Effector CD8-positive, alpha-beta T cell (primary cell): Measurements from ENCODE around the gene GRHL1.
"Not testable (repeated sequence)": the region's sequence is repeated elsewhere in the genome, so short reads cannot be mapped to it uniquely, and the experiment has no call there.

Experiments
- DNase-seq: peaks from one replicate; lab custom pipeline; 2025; lab: John Stamatoyannopoulos, UW

The GRHL1 gene

DNA sequence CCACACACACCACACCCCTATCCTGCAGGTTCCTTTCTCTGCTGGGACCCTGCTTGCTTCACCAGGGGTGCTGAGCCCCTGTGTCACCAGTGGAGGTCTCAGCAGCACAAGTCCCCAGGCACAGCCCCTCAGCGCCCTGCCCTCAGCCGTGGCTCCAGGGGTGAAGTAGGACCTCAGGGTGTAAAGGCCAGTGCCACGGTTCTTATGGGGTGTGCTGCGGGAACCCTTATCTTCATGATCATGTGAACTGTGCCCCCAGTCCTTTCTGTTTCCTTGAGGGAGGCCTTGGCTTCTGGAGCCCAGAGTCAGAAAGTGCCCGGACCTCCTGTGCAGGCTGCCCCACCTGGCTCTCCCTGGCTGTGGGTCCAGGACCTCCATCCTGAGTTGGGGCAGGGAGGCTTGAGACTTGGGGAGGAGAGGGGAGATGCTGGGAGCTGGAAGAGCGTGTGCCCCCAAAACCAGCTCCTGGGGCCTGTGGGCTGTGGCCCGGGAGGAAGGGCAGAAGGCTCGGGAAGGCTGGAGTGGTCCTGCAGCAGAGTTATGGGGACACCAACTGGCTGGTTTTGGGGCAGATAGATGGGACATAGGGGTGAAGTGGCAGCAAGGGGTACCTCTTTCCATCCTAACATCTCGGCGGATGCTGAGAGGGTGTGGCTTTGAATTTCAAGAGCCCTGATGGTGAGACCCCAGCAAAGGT lies 71.6 kb downstream of the GRHL1 start:
- no peak for DNase-seq

- DNase-seq = no peak
Observed at GRCh38 chr2:10026940-10027569, 75.6 kb downstream of the GRHL1 start.

DNA sequence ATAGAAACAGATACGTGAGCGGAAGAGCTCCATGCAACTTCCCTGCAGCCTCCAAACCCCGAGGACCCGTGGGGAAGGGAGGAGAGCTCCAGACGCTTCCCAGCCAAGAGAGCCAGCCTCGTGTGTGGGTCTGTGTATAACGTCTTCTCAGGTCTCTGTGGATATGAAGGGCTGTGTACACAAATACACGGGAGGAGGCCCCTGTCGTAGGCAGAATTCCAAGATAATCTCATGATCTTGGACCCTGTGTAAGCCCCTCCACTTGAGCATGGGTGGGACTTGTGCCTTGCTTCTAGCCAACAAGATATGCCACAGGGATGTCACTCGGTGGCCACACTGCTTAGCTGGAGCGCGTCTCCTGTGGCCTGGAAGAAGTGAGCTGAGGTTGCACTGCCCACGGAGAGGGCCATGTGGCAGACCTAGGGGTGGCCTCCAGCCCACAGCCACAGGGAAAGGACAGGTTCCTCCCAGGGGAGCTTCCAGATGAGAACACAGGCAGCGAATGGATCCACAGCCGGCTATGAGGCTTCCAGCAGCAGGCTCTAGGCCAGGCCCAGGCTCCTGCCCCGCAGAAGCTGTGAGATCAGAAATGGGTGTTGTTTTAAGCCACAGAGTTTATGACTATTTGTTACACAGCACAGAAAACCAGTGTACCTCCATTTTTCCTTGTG lies 76.3 kb downstream of the GRHL1 start:
- no peak for DNase-seq

DNA sequence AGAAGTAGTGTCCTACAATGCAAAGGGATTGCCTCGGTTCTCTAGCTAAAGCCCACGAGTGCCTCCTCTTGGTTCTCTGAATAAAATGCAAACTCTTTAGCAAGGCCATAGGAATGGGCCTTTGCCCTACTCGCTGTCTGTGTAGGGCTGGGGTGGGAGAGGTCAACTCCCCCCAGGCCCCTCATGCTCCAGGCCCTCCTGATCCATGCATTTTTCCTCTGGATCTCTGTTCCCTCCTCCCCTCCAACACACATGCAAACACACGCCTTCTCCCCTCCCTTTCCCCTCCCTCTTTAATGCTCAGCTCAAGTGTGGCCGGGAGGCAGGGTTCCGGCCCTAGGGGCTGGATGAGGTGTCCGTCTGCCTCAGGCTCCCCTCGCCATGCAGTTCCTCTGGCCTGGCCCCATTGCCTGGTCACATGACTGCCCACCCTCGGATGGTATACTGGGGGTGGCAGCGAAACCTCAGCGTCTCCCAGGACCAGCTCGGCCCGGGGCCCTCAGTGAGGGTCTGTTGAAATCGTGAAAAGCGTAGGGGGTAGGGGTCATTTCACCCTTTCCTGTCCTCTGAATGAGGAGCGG lies 77.0 kb downstream of the GRHL1 start:
- no peak for DNase-seq

DNA sequence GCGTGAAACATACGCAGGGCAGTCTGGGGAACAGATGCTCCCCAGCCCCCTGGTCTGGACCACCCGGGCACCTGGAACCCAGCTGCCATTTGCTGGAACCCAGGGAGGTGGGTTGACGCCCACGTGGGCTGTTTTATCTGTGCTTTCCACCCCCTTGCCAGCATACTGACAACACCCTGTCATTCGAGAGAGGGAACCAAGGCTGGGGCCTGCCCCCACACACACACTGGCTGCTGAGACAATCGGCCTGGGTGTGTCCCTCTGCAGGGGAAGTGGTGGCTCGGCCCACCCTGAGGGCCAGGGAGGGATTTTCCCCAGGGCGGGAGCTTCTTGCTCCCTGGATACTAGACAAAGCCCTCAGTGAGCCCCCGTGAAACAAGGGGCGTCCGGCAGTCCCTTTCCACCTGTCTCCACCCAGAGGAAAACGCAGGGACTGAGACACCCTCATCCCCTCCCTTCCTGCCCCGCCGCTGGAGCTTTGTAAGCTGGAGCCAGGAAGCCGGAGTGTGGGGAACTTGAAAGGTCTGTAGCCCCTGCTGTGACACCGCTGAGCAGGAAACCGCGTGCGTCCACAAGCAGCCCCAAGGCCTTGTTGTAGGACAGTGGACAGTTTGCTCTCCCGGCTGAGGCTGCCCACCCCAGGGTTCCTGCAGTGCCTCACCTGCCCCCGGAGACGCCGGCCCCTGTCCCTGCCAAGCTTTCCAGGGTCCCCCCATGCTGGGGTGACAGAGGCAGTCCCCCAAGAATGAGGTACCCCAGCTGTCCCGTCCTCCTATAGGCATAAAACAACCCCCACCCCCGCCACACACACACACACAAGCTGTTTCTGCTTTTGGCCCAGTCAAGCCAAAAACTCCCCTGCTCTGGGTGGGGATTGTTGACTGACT lies 77.7 kb downstream of the GRHL1 start:
- no peak for DNase-seq

DNA sequence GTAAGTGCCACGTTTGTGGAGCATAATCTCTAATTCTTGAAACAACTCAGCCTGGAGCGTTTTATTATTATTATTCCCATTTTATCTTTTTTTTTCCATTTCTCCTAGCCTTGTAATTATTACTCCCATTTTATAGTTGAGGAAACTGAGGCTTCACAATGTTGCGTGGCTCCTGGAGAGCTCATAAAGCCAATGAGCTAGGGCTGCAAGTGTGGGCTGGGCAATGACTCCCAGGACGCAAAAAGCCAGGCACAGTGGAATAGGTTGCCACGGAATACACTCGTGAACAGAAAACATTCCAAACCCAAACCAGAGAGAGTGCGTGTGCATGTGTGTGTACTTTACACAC lies 78.4 kb downstream of the GRHL1 start:
- DNase-seq = no peak

DNA sequence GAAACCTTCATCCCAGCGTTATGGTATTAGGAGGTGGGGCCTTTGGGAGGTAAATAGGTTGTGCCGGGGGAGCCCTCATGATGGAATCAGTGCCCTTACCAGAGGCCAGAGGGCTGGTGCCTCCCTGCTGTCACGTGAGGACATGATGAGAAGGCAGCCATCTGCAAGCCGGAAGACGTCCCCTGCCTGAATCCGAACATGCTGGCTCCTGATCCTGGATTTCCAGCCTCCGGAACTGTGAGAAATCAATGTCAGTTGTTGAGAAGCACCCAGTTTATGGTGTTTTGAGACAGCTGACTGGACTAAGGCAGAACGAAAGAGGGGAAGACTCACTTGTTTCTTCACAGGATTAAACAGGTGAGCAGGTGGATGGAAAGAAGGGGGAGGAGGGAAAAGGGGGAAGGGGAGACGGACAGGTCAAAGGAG lies 78.8 kb downstream of the GRHL1 start:
- no peak for DNase-seq

GRCh38 chr2:10030798-10031197 lies 79.3 kb downstream of the GRHL1 start:
- DNase-seq = not testable (repeated sequence)

DNA sequence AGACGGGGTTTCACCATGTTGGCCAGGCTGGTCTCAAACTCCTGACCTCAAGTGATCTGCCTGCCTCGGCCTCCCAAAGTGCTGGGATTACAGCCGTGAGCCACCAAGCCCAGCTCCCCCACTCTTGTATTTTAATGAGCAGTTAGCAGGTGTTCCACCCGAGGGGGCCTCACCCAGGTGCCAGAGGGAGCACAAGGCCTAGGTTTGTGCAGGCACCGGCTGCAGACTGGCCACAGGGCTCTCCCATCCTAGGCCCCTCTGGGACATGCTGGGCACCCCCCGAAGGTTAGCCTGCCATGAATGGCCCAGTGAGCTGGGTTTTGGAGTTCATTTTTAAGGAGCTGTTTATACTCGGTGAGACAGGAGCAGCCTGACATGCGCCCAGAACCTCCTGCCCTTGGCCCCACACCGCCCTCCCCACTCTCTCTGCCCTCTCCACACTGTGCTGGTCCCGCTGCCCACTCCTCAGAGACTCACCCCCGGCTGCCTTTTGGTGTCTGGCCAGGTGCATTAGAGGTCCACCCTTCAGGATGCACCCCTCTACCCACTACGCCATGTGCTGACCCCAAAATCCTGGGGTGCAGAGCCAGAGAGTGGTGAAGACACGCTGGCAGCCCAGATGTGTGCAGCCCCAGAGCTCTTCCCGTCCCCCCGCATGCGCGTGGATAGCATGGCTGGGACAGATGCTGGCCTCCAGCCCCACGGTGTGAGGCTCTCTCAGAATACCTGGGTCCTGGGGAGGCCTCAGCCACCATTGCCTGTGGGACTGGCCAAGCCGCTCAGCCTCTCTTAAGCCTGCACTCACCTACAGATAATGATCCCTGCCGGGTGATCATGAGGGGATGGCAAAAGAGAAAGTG lies 80.6 kb downstream of the GRHL1 start:
- no peak for DNase-seq

- no peak for DNase-seq
Observed at GRCh38 chr2:10032746-10033105, 81.2 kb downstream of the GRHL1 start.

- DNase-seq = no peak
Observed at GRCh38 chr2:10033251-10034006, 81.9 kb downstream of the GRHL1 start.

DNA sequence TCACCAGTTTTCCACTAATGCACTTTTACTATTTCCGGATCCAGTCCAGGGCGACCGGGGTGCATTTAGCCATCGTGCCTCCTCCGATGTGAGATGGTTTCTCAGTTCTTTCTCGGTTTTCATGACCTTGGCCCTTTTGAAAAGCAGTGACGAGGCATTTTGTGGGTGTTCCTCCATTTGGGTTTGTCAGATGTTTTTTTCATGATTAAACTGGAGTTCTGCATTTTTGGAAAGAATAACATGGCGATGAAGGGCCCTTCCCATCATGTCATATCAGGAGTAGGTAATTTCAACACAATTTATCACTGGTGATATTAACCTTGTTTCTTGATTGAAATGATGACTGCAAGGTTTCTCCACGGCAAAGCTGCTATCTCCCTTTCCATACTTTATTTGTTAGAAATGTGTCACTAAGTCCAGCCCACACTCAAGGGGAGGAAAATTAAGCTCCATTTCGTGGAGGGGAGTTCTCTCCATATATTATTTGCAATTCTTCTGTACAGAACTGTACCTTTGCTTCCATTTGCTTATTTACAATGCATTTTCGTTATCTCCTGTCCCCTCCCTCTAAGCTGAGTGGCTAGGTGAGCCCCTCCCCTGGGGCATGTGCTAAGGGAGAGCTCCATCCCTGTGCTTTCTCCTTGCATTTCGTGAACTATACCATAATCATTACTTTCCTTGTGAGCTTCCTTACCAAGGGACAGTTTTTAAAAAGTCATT lies 83.0 kb downstream of the GRHL1 start:
- no peak for DNase-seq

GRCh38 chr2:10035053-10035422 lies 83.5 kb downstream of the GRHL1 start:
- no peak for DNase-seq

DNA sequence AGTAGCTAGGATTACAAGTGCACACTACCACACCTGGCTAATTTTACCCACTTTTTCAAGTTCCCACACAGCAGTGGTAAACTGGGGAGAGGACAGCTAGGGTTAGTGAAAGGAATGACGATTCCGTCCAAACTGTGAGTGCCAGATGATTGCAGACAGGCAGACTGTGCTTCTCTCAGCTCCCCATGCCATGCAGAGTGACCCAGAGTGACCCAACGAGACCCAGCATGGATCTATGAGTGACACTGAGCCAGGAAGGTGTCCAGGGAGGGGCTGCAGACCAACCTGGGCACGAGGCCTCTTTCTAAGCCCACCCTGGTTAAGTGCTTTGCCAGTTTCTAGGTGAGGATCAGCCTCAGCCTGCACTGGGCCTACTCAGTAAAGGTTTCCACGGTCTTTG lies 84.1 kb downstream of the GRHL1 start:
- DNase-seq = no peak

- DNase-seq = peak; percentile 15
Observed at GRCh38 chr2:10036095-10036884, 84.8 kb downstream of the GRHL1 start.

- DNase-seq = no peak
Observed at GRCh38 chr2:10038123-10038522, 86.6 kb downstream of the GRHL1 start.

GRCh38 chr2:10038716-10039115 lies 87.2 kb downstream of the GRHL1 start:
- no peak for DNase-seq

- DNase-seq = no peak
Observed at GRCh38 chr2:10039658-10040410, 88.3 kb downstream of the GRHL1 start.
